ENCODE results near the gene MST1.

Gene MST1

GRCh38 chr3:49634736-49635135 lies 54.5 kb downstream of the MST1 start:
- DNase-seq (ENCODE audit: low read depth in 2 of 2), result no peak
